Measurements from ENCODE around the gene NDFIP2. TPM values are rescaled to one million over a fixed set of nuclear protein-coding genes. Genes with fewer than 3 reads are reported as not detected.

NDFIP2 gene
- total RNA-seq, 3 donors from 2014 or later (not counting 1 experiment from before 2014, with no cell fraction given): 2.6 to 9.6 (median 3.6) TPM

GRCh38 chr13:79492313-79492798 is 11.4 kb downstream of the NDFIP2 start:
- 80% methylated on average over 5 of the region's 5 CpGs for WGBS (ENCODE audit: insufficient coverage)
- Histone ChIP-seq H3K36me3 (ENCODE audit: control insufficient read depth, insufficient read depth, low read length) (no peaks in the 10 kb centered on the region), H3K4me1 (ENCODE audit: control insufficient read depth, insufficient read depth, low read length) (no peaks in the 10 kb centered on the region), H3K4me3 (ENCODE audit: low read length) (no peak overlapping the region), H3K27me3 (ENCODE audit: control insufficient read depth, insufficient read depth, low read length) (peaks cover 6% of the 10 kb centered on the region), H3K27ac (ENCODE audit: low read length) (no peak overlapping the region), H3K9me3 (ENCODE audit: control insufficient read depth, insufficient read depth, low read length) (no peaks in the 10 kb centered on the region)
- DNase-seq (peak in 1 of 2 donors; percentile 11), ATAC-seq (no peak)
- H3K36me3 Mint-ChIP-seq: no peaks in the 10 kb centered on the region
- no peak overlapping the region for H3K27ac Mint-ChIP-seq
- H3K4me1 Mint-ChIP-seq: peaks cover 0 to 14% of the 10 kb centered on the region in 2 donors
- intact Hi-C loops (cut with micrococcal nuclease): no loop called here
- no peaks in the 10 kb centered on the region for H3K9me3 Mint-ChIP-seq
- no peak overlapping the region for H3K4me3 Mint-ChIP-seq
- TF ChIP-seq, protein P1, sequence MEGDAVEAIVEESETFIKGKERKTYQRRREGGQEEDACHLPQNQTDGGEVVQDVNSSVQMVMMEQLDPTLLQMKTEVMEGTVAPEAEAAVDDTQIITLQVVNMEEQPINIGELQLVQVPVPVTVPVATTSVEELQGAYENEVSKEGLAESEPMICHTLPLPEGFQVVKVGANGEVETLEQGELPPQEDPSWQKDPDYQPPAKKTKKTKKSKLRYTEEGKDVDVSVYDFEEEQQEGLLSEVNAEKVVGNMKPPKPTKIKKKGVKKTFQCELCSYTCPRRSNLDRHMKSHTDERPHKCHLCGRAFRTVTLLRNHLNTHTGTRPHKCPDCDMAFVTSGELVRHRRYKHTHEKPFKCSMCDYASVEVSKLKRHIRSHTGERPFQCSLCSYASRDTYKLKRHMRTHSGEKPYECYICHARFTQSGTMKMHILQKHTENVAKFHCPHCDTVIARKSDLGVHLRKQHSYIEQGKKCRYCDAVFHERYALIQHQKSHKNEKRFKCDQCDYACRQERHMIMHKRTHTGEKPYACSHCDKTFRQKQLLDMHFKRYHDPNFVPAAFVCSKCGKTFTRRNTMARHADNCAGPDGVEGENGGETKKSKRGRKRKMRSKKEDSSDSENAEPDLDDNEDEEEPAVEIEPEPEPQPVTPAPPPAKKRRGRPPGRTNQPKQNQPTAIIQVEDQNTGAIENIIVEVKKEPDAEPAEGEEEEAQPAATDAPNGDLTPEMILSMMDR (IDR thresholded peaks at IDR 0.05): no peak
- peaks cover 4 to 31% of the 10 kb centered on the region in 2 donors for H3K27me3 Mint-ChIP-seq (ENCODE audit: low read depth in 2 of 2)

GRCh38 chr13:79492918-79493594 is 12.1 kb downstream of the NDFIP2 start:
- Mint-ChIP-seq H3K27ac (no peak overlapping the region), H3K9me3 (no peaks in the 10 kb centered on the region), H3K36me3 (no peaks in the 10 kb centered on the region), H3K4me3 (no peak overlapping the region), H3K4me1 (peaks cover 5 to 20% of the 10 kb centered on the region in 2 donors), H3K27me3 (ENCODE audit: low read depth in 2 of 2) (peaks cover 4 to 24% of the 10 kb centered on the region in 2 donors)
- Histone ChIP-seq H3K27ac (ENCODE audit: low read length) (no peak overlapping the region), H3K9me3 (ENCODE audit: control insufficient read depth, insufficient read depth, low read length) (no peaks in the 10 kb centered on the region), H3K27me3 (ENCODE audit: control insufficient read depth, insufficient read depth, low read length) (peaks cover 6% of the 10 kb centered on the region), H3K36me3 (ENCODE audit: control insufficient read depth, insufficient read depth, low read length) (no peaks in the 10 kb centered on the region), H3K4me3 (ENCODE audit: low read length) (no peak overlapping the region), H3K4me1 (ENCODE audit: control insufficient read depth, insufficient read depth, low read length) (no peaks in the 10 kb centered on the region)
- WGBS (ENCODE audit: insufficient coverage): 77% methylated on average over 2 of the region's 2 CpGs
- intact Hi-C loops (cut with micrococcal nuclease): no loop called here
- no peak for ATAC-seq
- DNase-seq: no peak
- TF ChIP-seq, protein P1 (IDR thresholded peaks at IDR 0.05): no peak

GRCh38 chr13:79496188-79496587 is 15.2 kb downstream of the NDFIP2 start:
- Histone ChIP-seq H3K27me3 (ENCODE audit: control insufficient read depth, insufficient read depth, low read length) (peaks cover 6% of the 10 kb centered on the region), H3K4me3 (ENCODE audit: low read length) (no peak overlapping the region), H3K36me3 (ENCODE audit: control insufficient read depth, insufficient read depth, low read length) (no peaks in the 10 kb centered on the region), H3K4me1 (ENCODE audit: control insufficient read depth, insufficient read depth, low read length) (no peaks in the 10 kb centered on the region), H3K27ac (ENCODE audit: low read length) (no peak overlapping the region), H3K9me3 (ENCODE audit: control insufficient read depth, insufficient read depth, low read length) (no peaks in the 10 kb centered on the region)
- 78% methylated on average over 1 of the region's 1 CpG for WGBS (ENCODE audit: insufficient coverage)
- no peak overlapping the region for H3K27ac Mint-ChIP-seq
- H3K9me3 Mint-ChIP-seq: no peaks in the 10 kb centered on the region
- no peak overlapping the region for H3K4me3 Mint-ChIP-seq
- ATAC-seq (no peak), DNase-seq (no peak)
- H3K4me1 Mint-ChIP-seq: peaks cover 5 to 14% of the 10 kb centered on the region in 2 donors
- TF ChIP-seq, protein P1 (IDR thresholded peaks at IDR 0.05): no peak
- intact Hi-C loops (cut with micrococcal nuclease): no loop called here
- no peaks in the 10 kb centered on the region for H3K36me3 Mint-ChIP-seq
- peaks cover 4 to 35% of the 10 kb centered on the region in 2 donors for H3K27me3 Mint-ChIP-seq (ENCODE audit: low read depth in 2 of 2)
